Progenitor cell of endocrine pancreas (in vitro differentiated cells): Measurements from ENCODE around the gene ABHD5. TPM values are rescaled to one million over a fixed set of nuclear protein-coding genes. Genes with fewer than 3 reads are reported as not detected.

Experiments used
- DNase-seq: peaks from one replicate; pipeline ENCODE4 v3.0.0; 2021; ENCODE audit warnings: low spot score; ENCODE audit not compliant: unreplicated experiment
- H3K27ac Mint-ChIP-seq: 2 replicates; pipeline ENCODE4 v1.8.0; 2021; ENCODE audit warnings: mild to moderate bottlenecking, moderate library complexity, mixed read lengths
- H3K27me3 Mint-ChIP-seq: 2 replicates; pipeline ENCODE4 v1.8.0; 2021; ENCODE audit warnings: mixed read lengths
- H3K36me3 Mint-ChIP-seq: 2 replicates; pipeline ENCODE4 v1.8.0; 2022; ENCODE audit warnings: mixed read lengths; ENCODE audit not compliant: insufficient read depth
- H3K4me1 Mint-ChIP-seq: 2 replicates; pipeline ENCODE4 v1.8.0; 2021; ENCODE audit warnings: low read depth, mixed read lengths
- H3K4me3 Mint-ChIP-seq: 2 replicates; pipeline ENCODE4 v1.8.0; 2021; ENCODE audit warnings: low read depth, mild to moderate bottlenecking, moderate library complexity, mixed read lengths
- H3K9me3 Mint-ChIP-seq: 2 replicates; pipeline ENCODE4 v1.8.0; 2021; ENCODE audit warnings: low read depth, mixed read lengths
- long read RNA-seq: library from polyadenylated mRNA; unstranded; transcript quantifications from one replicate; pipeline ENCODE4 v2.0.0, GENCODE V29; 2020
- total RNA-seq: library from RNA; stranded (reverse); gene quantifications from 2 replicates; pipeline ENCODE4 v1.2.1, GENCODE V29; 2021
- TF ChIP-seq, protein P1 (sequence below): fragments of 200-600 bp; sonication (generic); IDR thresholded peaks from one replicate; pipeline ENCODE4 v1.5.0; 2021; ENCODE audit warnings: antibody characterized with exemption, mild to moderate bottlenecking; ENCODE audit not compliant: unreplicated experiment

The ABHD5 gene
- total RNA-seq = 12.3 and 14.8 TPM in 2 replicates
- long read RNA-seq, full-length matches to known transcripts = 39 of 51 reads
- long read RNA-seq, partial matches to known transcripts = 5 of 51 reads
- long read RNA-seq, other reads (novel, unspliced or antisense) = 7 of 51 reads

GRCh38 chr3:43690400-43691119, at the start of gene ABHD5:
TSS of gene ABHD5 (plus strand) at chr3:43690938. CDS start at chr3:43690993, 55 bp downstream.
- Mint-ChIP-seq H3K4me3 (peak within 1 kb of the TSS; percentile 93), H3K36me3 (peaks cover 3% of the 10 kb centered on the region), H3K27ac (peak within 1 kb of the TSS; percentile 98), H3K27me3 (no peaks in the 10 kb centered on the region), H3K4me1 (peaks cover 31% of the 10 kb centered on the region), H3K9me3 (no peaks in the 10 kb centered on the region)
- peak; percentile 87 for DNase-seq
- TF ChIP-seq, protein P1, sequence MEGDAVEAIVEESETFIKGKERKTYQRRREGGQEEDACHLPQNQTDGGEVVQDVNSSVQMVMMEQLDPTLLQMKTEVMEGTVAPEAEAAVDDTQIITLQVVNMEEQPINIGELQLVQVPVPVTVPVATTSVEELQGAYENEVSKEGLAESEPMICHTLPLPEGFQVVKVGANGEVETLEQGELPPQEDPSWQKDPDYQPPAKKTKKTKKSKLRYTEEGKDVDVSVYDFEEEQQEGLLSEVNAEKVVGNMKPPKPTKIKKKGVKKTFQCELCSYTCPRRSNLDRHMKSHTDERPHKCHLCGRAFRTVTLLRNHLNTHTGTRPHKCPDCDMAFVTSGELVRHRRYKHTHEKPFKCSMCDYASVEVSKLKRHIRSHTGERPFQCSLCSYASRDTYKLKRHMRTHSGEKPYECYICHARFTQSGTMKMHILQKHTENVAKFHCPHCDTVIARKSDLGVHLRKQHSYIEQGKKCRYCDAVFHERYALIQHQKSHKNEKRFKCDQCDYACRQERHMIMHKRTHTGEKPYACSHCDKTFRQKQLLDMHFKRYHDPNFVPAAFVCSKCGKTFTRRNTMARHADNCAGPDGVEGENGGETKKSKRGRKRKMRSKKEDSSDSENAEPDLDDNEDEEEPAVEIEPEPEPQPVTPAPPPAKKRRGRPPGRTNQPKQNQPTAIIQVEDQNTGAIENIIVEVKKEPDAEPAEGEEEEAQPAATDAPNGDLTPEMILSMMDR = peak; percentile 56

DNA sequence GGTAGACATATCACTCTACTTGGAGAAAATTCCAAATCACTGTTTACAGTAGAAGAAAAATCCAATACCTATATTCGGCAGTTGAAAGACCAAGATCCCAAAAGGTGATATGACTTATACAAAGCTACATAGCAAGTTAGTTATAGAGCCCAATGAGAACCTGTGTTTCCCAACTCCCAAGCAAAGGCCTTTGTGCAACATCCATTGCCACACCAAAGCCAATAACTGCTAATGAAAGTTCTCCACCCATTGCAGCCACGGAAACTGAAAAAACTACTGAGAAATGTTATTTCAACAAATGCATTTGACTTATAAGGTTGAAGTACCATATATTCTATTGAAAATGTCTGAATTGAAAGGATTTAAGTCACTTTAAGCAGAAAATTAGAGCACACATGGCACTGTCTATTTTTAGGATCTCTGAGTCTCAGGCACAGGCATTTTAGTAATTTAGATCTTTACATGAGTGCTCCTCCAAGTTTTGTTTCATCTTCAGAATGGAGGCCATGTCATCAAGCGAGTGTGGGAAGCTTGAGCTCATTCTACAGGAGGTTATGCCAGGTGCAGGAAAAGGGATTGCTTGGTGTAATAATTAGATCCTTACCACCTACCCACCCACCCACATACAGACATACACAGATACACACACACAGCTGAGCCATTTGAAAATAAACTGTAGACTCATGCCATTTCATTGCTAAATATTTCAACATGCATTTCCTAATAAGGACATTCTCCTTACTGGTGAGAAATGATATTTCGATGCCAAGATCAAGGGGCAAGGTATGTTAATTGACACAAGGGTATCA, 49.2 kb upstream of the ABHD5 start:
- H3K4me3 Mint-ChIP-seq = no peak overlapping the region
- no peak for DNase-seq
- no peaks in the 10 kb centered on the region for H3K27me3 Mint-ChIP-seq
- TF ChIP-seq, protein P1 = no peak
- H3K27ac Mint-ChIP-seq = no peak overlapping the region
- no peaks in the 10 kb centered on the region for H3K36me3 Mint-ChIP-seq
- no peaks in the 10 kb centered on the region for H3K4me1 Mint-ChIP-seq
- no peaks in the 10 kb centered on the region for H3K9me3 Mint-ChIP-seq

- H3K9me3 Mint-ChIP-seq = no peaks in the 10 kb centered on the region
- DNase-seq = no peak
- TF ChIP-seq, protein P1 = no peak
- H3K36me3 Mint-ChIP-seq = no peaks in the 10 kb centered on the region
- no peak overlapping the region for H3K27ac Mint-ChIP-seq
- no peaks in the 10 kb centered on the region for H3K27me3 Mint-ChIP-seq
- no peak overlapping the region for H3K4me3 Mint-ChIP-seq
- H3K4me1 Mint-ChIP-seq = no peaks in the 10 kb centered on the region
Observed at GRCh38 chr3:43644443-43644842, 46.3 kb upstream of the ABHD5 start.

DNA sequence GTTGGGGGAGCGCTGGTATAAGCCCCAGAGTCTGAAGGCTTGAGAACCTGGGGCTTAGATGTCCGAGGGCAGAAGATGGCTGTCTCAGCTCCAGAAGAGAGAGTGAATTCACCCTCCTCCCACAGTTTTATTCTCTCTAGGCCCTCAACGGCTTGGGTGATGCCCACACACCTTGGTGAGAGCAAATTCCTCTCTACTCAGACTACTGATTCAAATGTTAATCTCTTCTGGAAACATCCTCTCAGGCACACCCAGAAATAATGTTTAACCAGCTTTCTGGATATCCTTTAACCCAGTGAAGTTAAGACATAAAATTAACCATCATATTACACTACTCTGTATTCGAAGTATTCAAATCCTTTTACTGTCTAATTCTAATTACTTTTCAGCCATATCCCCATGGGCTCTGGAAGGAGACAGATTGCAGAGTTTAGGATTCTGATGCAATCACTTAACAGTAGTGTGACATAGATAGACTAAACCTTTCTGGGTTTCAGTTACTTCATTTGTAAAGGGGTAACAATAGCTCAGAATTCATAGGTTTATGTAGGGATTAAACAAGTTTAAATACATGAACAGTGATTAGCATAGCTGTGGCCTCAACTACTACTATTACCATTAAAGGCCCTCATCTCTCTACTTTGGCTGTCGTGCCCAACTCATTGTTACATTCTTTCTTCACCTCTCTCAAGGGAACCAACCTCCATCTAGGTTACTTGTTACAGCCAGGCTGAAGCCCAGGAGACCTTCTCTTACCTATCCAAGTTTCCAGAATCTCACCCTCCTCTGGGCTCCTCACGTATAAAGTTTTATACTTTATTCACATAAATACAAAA, 43.2 kb upstream of the ABHD5 start:
- no peak overlapping the region for H3K27ac Mint-ChIP-seq
- no peaks in the 10 kb centered on the region for H3K27me3 Mint-ChIP-seq
- no peaks in the 10 kb centered on the region for H3K36me3 Mint-ChIP-seq
- H3K9me3 Mint-ChIP-seq = no peaks in the 10 kb centered on the region
- no peak overlapping the region for H3K4me3 Mint-ChIP-seq
- no peaks in the 10 kb centered on the region for H3K4me1 Mint-ChIP-seq
- DNase-seq = no peak
- TF ChIP-seq, protein P1 = no peak

DNA sequence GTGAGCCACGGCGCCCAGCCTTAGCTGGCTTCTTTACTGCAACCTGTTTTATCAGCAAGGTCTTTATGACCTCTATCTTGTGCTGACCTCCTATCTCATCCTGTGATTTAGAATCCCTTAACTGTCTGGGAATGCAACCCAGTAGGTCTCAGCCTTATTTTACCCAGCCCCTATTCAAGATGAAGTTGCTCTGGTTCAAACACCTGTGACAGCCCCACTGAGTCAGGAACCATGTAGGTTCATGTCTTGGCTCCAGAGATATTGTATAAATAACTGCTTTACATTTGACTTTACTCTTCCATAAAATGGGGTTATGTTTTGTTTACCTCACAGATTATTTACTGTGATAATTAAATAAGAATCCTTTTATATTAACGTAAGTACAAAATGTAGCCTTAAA, 41.8 kb upstream of the ABHD5 start:
- TF ChIP-seq, protein P1 = no peak
- Mint-ChIP-seq H3K4me1 (no peaks in the 10 kb centered on the region), H3K36me3 (no peaks in the 10 kb centered on the region), H3K27ac (no peak overlapping the region), H3K9me3 (no peaks in the 10 kb centered on the region), H3K4me3 (no peak overlapping the region), H3K27me3 (no peaks in the 10 kb centered on the region)
- DNase-seq = no peak
